Prostate gland (tissue), 2 donors: ENCODE measurements around the gene ESF1.

Source experiments
- CTCF ChIP-seq, 4 experiments: fragments of 200-600 bp in 2 of 4; fragments of 450-650 bp in 2 of 4; sonication (generic) in 2 of 4; IDR thresholded peaks; 1 replicate in 3 of 4; 2 replicates in 1 of 4; pipeline ENCODE4 v1.5.1; 2016 to 2019; ENCODE audit warnings: antibody characterized with exemption in 4 of 4, mild to moderate bottlenecking in 2 of 4, moderate library complexity in 2 of 4
- POLR2A ChIP-seq: fragments of 450-650 bp; IDR thresholded peaks from one replicate; pipeline ENCODE4 v1.6.1; 2016; ENCODE audit warnings: antibody characterized with exemption, mild to moderate bottlenecking
- POLR2AphosphoS5 ChIP-seq: sonication (generic); formaldehyde crosslinking; IDR thresholded peaks from one replicate; pipeline ENCODE4 v1.6.1; 2017; ENCODE audit warnings: antibody characterized with exemption

DNA sequence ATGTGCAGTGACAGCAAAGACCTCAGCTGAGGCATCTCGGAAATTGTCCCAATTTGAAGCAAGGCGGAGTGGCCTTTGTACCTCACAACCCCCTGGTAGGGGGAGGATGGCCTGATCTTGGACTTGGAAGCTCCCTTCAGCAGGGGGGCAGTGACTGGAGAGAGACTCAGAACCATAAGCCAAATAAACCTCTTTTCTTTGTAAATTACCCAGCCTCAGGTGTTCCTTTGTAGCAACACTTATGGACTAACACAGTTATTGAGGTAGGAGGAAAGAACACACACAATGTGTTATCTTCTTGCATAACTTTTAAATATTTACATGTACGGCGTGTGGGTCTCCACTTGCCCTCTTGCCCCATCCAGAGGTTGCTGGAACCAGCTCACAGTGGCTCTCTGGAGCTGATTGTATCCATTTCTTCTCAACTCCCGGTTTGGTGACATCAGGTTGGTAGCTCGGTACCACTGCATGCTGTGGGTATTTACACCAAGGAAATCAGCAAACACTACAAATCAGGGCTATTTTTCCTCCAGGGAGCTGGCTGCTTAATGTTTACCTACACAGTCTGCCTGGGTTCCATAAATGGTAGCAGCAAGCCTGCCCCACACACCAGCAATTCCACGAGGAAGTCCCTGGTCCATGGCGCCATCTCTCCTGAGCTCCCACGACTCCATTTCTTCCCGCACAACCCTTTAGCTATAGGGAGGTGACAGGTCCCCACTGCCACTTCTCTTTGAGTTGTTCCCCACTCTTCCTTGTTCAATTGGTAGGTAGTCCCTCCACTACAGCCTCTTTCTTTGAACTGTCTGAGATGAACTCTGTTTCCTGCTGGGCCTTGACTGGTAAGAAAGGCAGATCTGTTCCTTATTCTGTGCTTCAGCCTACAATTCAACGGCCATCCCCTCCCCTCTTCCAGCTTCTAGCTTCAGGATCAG is 91.7 kb downstream of the ESF1 start:
- TF ChIP-seq CTCF (IDR thresholded peaks at IDR 0.05) (no peak), POLR2A (no peak), POLR2AphosphoS5 (no peak)
